CD4-positive, alpha-beta T cell (primary cell): Measurements from ENCODE around the gene STX11. TPM values are rescaled to one million over a fixed set of nuclear protein-coding genes. Genes with fewer than 3 reads are reported as not detected.

Experiments used
- ATAC-seq: fragments of 200-7000 bp; cut with Tn5 transposase; one replicate; pipeline ENCODE4 v1.10.0; 2022; ENCODE audit warnings: mild to moderate bottlenecking; ENCODE audit not compliant: poor library complexity
- CTCF ChIA-PET: fragments of 350-600 bp; sonication (Branson Sonifier 250); formaldehyde crosslinking; loops from one replicate; lab custom pipeline; 2021; ENCODE audit warnings: antibody characterized with exemption, inconsistent platforms; lab: Charles Lee
- POLR2A ChIA-PET: fragments of 350-600 bp; sonication (Branson Sonifier 250); formaldehyde crosslinking; loops from one replicate; lab custom pipeline; 2021; ENCODE audit warnings: antibody characterized with exemption, inconsistent platforms; lab: Charles Lee
- DNase-seq, 14 experiments: peaks; one replicate each; pipeline ENCODE4 v3.0.0-alpha.2; 2013 to 2020; ENCODE audit warnings: mixed read lengths in 2 of 14
- H3K27ac ChIP-seq, 2 donors: one replicate each; pipeline versions ENCODE4 v1.5.1 to v1.7.0; 2013; ENCODE audit warnings: low read length in 2 of 2, low read depth in 1 of 2, mild to moderate bottlenecking in 1 of 2
- H3K27me3 ChIP-seq, 2 experiments: 1 replicate in 1 of 2; 2 replicates in 1 of 2; pipeline versions ENCODE4 v1.6.1 to v1.7.0; 2013; ENCODE audit warnings: low read length in 2 of 2, control low read depth in 1 of 2, mild to moderate bottlenecking in 1 of 2, moderate library complexity in 1 of 2; ENCODE audit not compliant: insufficient read depth in 2 of 2, control insufficient read depth in 1 of 2
- H3K36me3 ChIP-seq: one replicate; pipeline ENCODE4 v1.6.1; 2013; ENCODE audit warnings: low read length, control low read depth; ENCODE audit not compliant: insufficient read depth
- H3K4me1 ChIP-seq: one replicate; pipeline ENCODE4 v1.6.1; 2013; ENCODE audit warnings: low read length, control low read depth; ENCODE audit not compliant: insufficient read depth
- H3K4me3 ChIP-seq: one replicate; pipeline ENCODE4 v1.5.1; 2013; ENCODE audit warnings: mild to moderate bottlenecking, low read length, moderate library complexity
- H3K9me3 ChIP-seq, 2 experiments: 1 replicate in 1 of 2; 2 replicates in 1 of 2; pipeline versions ENCODE4 v1.6.1 to v1.7.0; 2013; ENCODE audit warnings: low read length in 2 of 2, mild to moderate bottlenecking in 2 of 2, control low read depth in 1 of 2, moderate library complexity in 1 of 2; ENCODE audit not compliant: control insufficient read depth in 1 of 2, insufficient read depth in 1 of 2
- H3K27ac Mint-ChIP-seq: one replicate; pipeline ENCODE4 v1.8.0; 2020; ENCODE audit warnings: mixed read lengths
- H3K27me3 Mint-ChIP-seq: one replicate; pipeline ENCODE4 v1.8.0; 2021; ENCODE audit warnings: mixed read lengths
- H3K36me3 Mint-ChIP-seq: one replicate; pipeline ENCODE4 v1.8.0; 2021; ENCODE audit warnings: low read depth, mixed read lengths
- H3K4me1 Mint-ChIP-seq: one replicate; pipeline ENCODE4 v1.8.0; 2021; ENCODE audit warnings: low read depth, mixed read lengths
- H3K4me3 Mint-ChIP-seq: one replicate; pipeline ENCODE4 v1.8.0; 2020; ENCODE audit warnings: mild to moderate bottlenecking, mixed read lengths
- H3K9me3 Mint-ChIP-seq: one replicate; pipeline ENCODE4 v1.8.0; 2020; ENCODE audit warnings: mixed read lengths
- CTCF ChIP-seq: fragments of 200-600 bp; IDR thresholded peaks from one replicate; pipeline ENCODE4 v1.8.0; 2022; ENCODE audit warnings: antibody characterized with exemption, mild to moderate bottlenecking
- intact Hi-C, 2 experiments: fragments of 100-400 bp; cut with DNase I in 1 of 2; cut with micrococcal nuclease in 1 of 2; formaldehyde crosslinking; loops; one replicate each; pipeline versions ENCODE4 v1.15.1 to v1.9.0; 2023 to 2025; cut with DNase I, micrococcal nuclease
- total RNA-seq, 174 experiments: library from RNA in 2 of 174; stranded (reverse) in 2 of 174; gene quantifications; one replicate each; pipeline ENCODE4 v1.2.3 and lab custom pipeline; 2021 to 2026

The STX11 gene
- total RNA-seq, 2 experiments from 2014 or later = 16.1 to 16.8 TPM

- no peak overlapping the region for H3K27ac Mint-ChIP-seq
- POLR2A ChIA-PET = interaction anchor here (1.3 to 4.0 kb wide), 2 partner anchors 9 to 34 kb away, joined by 4 to 12 read pairs; partner anchors contain the start of gene STX11
- no peak overlapping the region for H3K4me3 Mint-ChIP-seq
- DNase-seq (no peak), ATAC-seq (no peak)
- H3K9me3 ChIP-seq = no peaks in the 10 kb centered on the region
- H3K36me3 ChIP-seq = no peaks in the 10 kb centered on the region
- CTCF ChIA-PET = no interaction called here
- intact Hi-C loops = no loop called here
- H3K36me3 Mint-ChIP-seq = no peaks in the 10 kb centered on the region
- no peak for TF ChIP-seq CTCF
- H3K27me3 ChIP-seq = no peaks in the 10 kb centered on the region
- no peak overlapping the region for H3K4me3 ChIP-seq
- H3K9me3 Mint-ChIP-seq = no peaks in the 10 kb centered on the region
- H3K4me1 ChIP-seq = no peaks in the 10 kb centered on the region
- no peaks in the 10 kb centered on the region for H3K4me1 Mint-ChIP-seq
- no peak overlapping the region for H3K27ac ChIP-seq
- H3K27me3 Mint-ChIP-seq = no peaks in the 10 kb centered on the region
Measured at GRCh38 chr6:144141470-144141869, 8.8 kb upstream of the STX11 start.

GRCh38 chr6:144143106-144143505 is 7.2 kb upstream of the STX11 start:
- Histone ChIP-seq H3K27me3 (no peaks in the 10 kb centered on the region), H3K27ac (no peak overlapping the region), H3K4me1 (no peaks in the 10 kb centered on the region), H3K36me3 (no peaks in the 10 kb centered on the region), H3K4me3 (no peak overlapping the region), H3K9me3 (no peaks in the 10 kb centered on the region)
- CTCF ChIA-PET = interaction anchor here (0.8 kb wide), 1 partner anchor 38 kb away, joined by 4 read pairs; no protein-coding TSS in a partner anchor
- Mint-ChIP-seq H3K36me3 (no peaks in the 10 kb centered on the region), H3K4me1 (no peaks in the 10 kb centered on the region), H3K27ac (no peak overlapping the region), H3K4me3 (no peak overlapping the region), H3K27me3 (no peaks in the 10 kb centered on the region), H3K9me3 (no peaks in the 10 kb centered on the region)
- intact Hi-C loops = no loop called here
- ATAC-seq (no peak), DNase-seq (no peak)
- POLR2A ChIA-PET = interaction anchor here (0.9 to 4.0 kb wide), 2 partner anchors 8 to 79 kb away, joined by 3 to 12 read pairs; partner anchors contain the start of gene STX11
- no peak for TF ChIP-seq CTCF

GRCh38 chr6:144143878-144144277 is 6.4 kb upstream of the STX11 start:
- H3K27me3 ChIP-seq = no peaks in the 10 kb centered on the region
- no peak overlapping the region for H3K27ac Mint-ChIP-seq
- no peak overlapping the region for H3K4me3 ChIP-seq
- H3K9me3 ChIP-seq = no peaks in the 10 kb centered on the region
- H3K9me3 Mint-ChIP-seq = no peaks in the 10 kb centered on the region
- no peaks in the 10 kb centered on the region for H3K4me1 ChIP-seq
- H3K36me3 ChIP-seq = no peaks in the 10 kb centered on the region
- no peak overlapping the region for H3K27ac ChIP-seq
- no peak for TF ChIP-seq CTCF
- CTCF ChIA-PET = interaction anchor here (0.8 kb wide), 1 partner anchor 39 kb away, joined by 4 read pairs; no protein-coding TSS in a partner anchor
- intact Hi-C loops = no loop called here
- no peak overlapping the region for H3K4me3 Mint-ChIP-seq
- DNase-seq (no peak), ATAC-seq (no peak)
- H3K27me3 Mint-ChIP-seq = no peaks in the 10 kb centered on the region
- H3K36me3 Mint-ChIP-seq = no peaks in the 10 kb centered on the region
- no peaks in the 10 kb centered on the region for H3K4me1 Mint-ChIP-seq
- POLR2A ChIA-PET = no interaction called here
